HL-60 (cell line): ENCODE results near the gene IL10RA.

Experiments
- DNase-seq, 2 experiments: peaks; one replicate each; pipeline ENCODE4 v3.0.0-alpha.2; 2010 to 2020; ENCODE audit warnings: low read depth in 1 of 2, low spot score in 1 of 2
- H3K27ac ChIP-seq: fragments of 250-450 bp; sonication (Bioruptor Pico); replicated peaks from 2 replicates; pipeline ENCODE4 v1.5.1; 2020; ENCODE audit warnings: mild to moderate bottlenecking, moderate library complexity
- H3K27me3 ChIP-seq: fragments of 250-450 bp; sonication (Bioruptor Pico); 2 replicates; pipeline ENCODE4 v1.5.1; 2021; ENCODE audit warnings: mild to moderate bottlenecking, moderate library complexity; ENCODE audit not compliant: insufficient read depth, poor library complexity, severe bottlenecking
- H3K4me3 ChIP-seq: replicated peaks from 2 replicates; pipeline ENCODE4 v1.5.1; 2011; ENCODE audit warnings: mild to moderate bottlenecking, control low read depth, low read length; ENCODE audit not compliant: insufficient read depth
- GABPA ChIP-seq: IDR thresholded peaks from 2 replicates; pipeline ENCODE4 v1.6.1; 2012; ENCODE audit warnings: low read depth
- POLR2AphosphoS5 ChIP-seq: IDR thresholded peaks from 2 replicates; pipeline ENCODE4 v1.6.1; 2012; ENCODE audit warnings: low read depth
- SPI1 ChIP-seq: IDR thresholded peaks from 2 replicates; pipeline ENCODE4 v1.6.1; 2012; ENCODE audit warnings: low read depth, mild to moderate bottlenecking, borderline replicate concordance
- TF ChIP-seq, protein P1 (sequence below): IDR thresholded peaks from 2 replicates; pipeline ENCODE4 v1.6.1; 2012; ENCODE audit warnings: low read depth; ENCODE audit not compliant: insufficient replicate concordance
- TF ChIP-seq, protein P2 (sequence below): IDR thresholded peaks from one replicate; pipeline ENCODE4 v1.5.1; 2011; ENCODE audit warnings: low read length, control low read depth, inconsistent platforms; ENCODE audit not compliant: insufficient read depth

Gene IL10RA

DNA sequence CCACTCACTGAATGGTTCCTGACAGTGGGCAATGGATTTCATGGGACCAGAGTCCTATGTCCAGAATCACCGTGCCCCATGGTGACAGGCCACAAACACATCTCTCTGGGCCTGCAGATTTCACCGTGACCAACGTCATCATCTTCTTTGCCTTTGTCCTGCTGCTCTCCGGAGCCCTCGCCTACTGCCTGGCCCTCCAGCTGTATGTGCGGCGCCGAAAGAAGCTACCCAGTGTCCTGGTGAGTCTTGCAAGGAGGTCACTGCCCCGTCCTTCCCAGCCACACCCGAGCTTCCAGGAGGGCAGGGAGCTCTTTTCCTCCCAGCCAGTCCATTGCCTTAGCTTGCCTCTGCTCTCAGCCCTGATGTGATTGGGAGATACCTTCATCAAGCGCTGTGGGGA is 9.3 kb downstream of the IL10RA start:
- TF ChIP-seq SPI1 (no peak), GABPA (no peak), POLR2AphosphoS5 (no peak)
- TF ChIP-seq, protein P1, sequence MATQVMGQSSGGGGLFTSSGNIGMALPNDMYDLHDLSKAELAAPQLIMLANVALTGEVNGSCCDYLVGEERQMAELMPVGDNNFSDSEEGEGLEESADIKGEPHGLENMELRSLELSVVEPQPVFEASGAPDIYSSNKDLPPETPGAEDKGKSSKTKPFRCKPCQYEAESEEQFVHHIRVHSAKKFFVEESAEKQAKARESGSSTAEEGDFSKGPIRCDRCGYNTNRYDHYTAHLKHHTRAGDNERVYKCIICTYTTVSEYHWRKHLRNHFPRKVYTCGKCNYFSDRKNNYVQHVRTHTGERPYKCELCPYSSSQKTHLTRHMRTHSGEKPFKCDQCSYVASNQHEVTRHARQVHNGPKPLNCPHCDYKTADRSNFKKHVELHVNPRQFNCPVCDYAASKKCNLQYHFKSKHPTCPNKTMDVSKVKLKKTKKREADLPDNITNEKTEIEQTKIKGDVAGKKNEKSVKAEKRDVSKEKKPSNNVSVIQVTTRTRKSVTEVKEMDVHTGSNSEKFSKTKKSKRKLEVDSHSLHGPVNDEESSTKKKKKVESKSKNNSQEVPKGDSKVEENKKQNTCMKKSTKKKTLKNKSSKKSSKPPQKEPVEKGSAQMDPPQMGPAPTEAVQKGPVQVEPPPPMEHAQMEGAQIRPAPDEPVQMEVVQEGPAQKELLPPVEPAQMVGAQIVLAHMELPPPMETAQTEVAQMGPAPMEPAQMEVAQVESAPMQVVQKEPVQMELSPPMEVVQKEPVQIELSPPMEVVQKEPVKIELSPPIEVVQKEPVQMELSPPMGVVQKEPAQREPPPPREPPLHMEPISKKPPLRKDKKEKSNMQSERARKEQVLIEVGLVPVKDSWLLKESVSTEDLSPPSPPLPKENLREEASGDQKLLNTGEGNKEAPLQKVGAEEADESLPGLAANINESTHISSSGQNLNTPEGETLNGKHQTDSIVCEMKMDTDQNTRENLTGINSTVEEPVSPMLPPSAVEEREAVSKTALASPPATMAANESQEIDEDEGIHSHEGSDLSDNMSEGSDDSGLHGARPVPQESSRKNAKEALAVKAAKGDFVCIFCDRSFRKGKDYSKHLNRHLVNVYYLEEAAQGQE, result no peak
- TF ChIP-seq, protein P2, sequence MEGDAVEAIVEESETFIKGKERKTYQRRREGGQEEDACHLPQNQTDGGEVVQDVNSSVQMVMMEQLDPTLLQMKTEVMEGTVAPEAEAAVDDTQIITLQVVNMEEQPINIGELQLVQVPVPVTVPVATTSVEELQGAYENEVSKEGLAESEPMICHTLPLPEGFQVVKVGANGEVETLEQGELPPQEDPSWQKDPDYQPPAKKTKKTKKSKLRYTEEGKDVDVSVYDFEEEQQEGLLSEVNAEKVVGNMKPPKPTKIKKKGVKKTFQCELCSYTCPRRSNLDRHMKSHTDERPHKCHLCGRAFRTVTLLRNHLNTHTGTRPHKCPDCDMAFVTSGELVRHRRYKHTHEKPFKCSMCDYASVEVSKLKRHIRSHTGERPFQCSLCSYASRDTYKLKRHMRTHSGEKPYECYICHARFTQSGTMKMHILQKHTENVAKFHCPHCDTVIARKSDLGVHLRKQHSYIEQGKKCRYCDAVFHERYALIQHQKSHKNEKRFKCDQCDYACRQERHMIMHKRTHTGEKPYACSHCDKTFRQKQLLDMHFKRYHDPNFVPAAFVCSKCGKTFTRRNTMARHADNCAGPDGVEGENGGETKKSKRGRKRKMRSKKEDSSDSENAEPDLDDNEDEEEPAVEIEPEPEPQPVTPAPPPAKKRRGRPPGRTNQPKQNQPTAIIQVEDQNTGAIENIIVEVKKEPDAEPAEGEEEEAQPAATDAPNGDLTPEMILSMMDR, result no peak
- no peaks in the 10 kb centered on the region for H3K27me3 ChIP-seq

DNA sequence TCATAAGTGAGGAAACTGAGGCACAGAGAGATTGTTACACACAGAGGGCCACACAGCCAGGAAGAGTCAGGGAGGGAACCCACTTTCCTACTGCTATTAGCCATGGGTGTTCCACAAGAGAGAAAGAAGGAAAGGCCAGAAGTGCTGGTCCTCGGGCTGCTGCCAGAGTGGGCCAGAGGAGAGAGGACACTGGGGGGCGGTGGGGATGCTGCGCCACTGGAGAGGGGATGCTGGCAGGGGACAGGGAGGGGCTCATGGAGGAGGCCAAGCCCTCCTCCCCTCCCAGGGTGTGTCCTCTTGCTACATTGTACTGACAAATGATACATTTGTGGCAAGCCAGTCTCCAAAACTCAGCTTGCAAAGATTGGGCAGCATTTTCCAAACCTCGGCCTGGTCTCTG is 9.9 kb downstream of the IL10RA start:
- Histone ChIP-seq H3K27me3 (no peaks in the 10 kb centered on the region), H3K4me3 (no peak overlapping the region), H3K27ac (no peak overlapping the region)
- TF ChIP-seq, protein P2, result no peak
- TF ChIP-seq POLR2AphosphoS5 (no peak), GABPA (no peak), SPI1 (no peak)
- TF ChIP-seq, protein P1, result no peak
- no peak for DNase-seq

More for the DNA sequence above, 9.3 kb downstream of the IL10RA start:
- Histone ChIP-seq H3K4me3 (no peak overlapping the region), H3K27ac (no peak overlapping the region)
- DNase-seq, result no peak

DNA sequence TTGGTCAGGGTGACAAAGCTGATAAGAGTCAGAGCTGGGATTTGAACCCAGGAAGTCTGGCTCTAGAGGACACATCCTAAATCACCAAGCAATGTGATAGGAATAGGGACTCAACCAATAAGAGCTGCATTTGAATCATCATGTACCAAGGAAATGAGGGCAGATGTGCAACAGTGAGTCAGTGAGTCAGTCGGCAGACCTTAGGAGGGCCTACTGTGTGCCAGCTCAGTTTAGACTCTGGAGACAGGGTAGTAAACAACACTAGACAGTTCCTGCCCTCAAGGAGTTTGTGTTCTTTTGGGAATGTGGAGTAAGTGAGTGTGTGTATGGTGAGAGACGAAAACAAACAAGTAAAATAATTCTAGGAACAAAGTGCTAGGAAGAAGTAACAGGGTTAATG is 11.2 kb downstream of the IL10RA start:
- no peak overlapping the region for H3K27ac ChIP-seq
- no peak overlapping the region for H3K4me3 ChIP-seq
- H3K27me3 ChIP-seq, result no peaks in the 10 kb centered on the region
- TF ChIP-seq POLR2AphosphoS5, result no peak
- no peak for TF ChIP-seq GABPA
- TF ChIP-seq, protein P2, result no peak
- TF ChIP-seq SPI1, result no peak
- TF ChIP-seq, protein P1, result no peak
- no peak for DNase-seq
